Central memory CD4-positive, alpha-beta T cell (primary cell): ENCODE results near the gene EDC3.
"Not testable (repeated sequence)": the region's sequence is repeated elsewhere in the genome, so short reads cannot be mapped to it uniquely, and the experiment has no call there.

Experiments
- DNase-seq: peaks from one replicate; pipeline ENCODE4 v3.0.0; 2022

EDC3 gene

GRCh38 chr15:74646480-74646879 is 49.3 kb downstream of the EDC3 start:
- DNase-seq: no peak

GRCh38 chr15:74643665-74644204 is 52.1 kb downstream of the EDC3 start:
- DNase-seq: no peak

- DNase-seq: no peak
Observed at GRCh38 chr15:74642734-74643664, 52.8 kb downstream of the EDC3 start.

GRCh38 chr15:74642348-74642733 is 53.5 kb downstream of the EDC3 start:
- DNase-seq: no peak

GRCh38 chr15:74641151-74641550 is 54.7 kb downstream of the EDC3 start:
- DNase-seq: no peak

- no peak for DNase-seq
Observed at GRCh38 chr15:74636984-74637383, 58.8 kb downstream of the EDC3 start.

- DNase-seq: peak; percentile 60
Observed at GRCh38 chr15:74635228-74635627, 60.6 kb downstream of the EDC3 start.

- DNase-seq: no peak
Observed at GRCh38 chr15:74633781-74634180, 62.0 kb downstream of the EDC3 start.

- no peak for DNase-seq
Observed at GRCh38 chr15:74632601-74633000, 63.2 kb downstream of the EDC3 start.

- peak; percentile 34 for DNase-seq
Observed at GRCh38 chr15:74631935-74632560, 63.8 kb downstream of the EDC3 start.

- DNase-seq: no peak
Observed at GRCh38 chr15:74631408-74631807, 64.4 kb downstream of the EDC3 start.

- no peak for DNase-seq
Observed at GRCh38 chr15:74631087-74631385, 64.8 kb downstream of the EDC3 start.

GRCh38 chr15:74630284-74631086 is 65.3 kb downstream of the EDC3 start:
- DNase-seq: no peak

GRCh38 chr15:74629696-74630095 is 66.1 kb downstream of the EDC3 start:
- DNase-seq: not testable (repeated sequence)

- no peak for DNase-seq
Observed at GRCh38 chr15:74628949-74629348, 66.9 kb downstream of the EDC3 start.

- no peak for DNase-seq
Observed at GRCh38 chr15:74628199-74628598, 67.6 kb downstream of the EDC3 start.

- no peak for DNase-seq
Observed at GRCh38 chr15:74627766-74628165, 68.1 kb downstream of the EDC3 start.

- DNase-seq: no peak
Observed at GRCh38 chr15:74626752-74627692, 68.8 kb downstream of the EDC3 start.

GRCh38 chr15:74626336-74626735 is 69.5 kb downstream of the EDC3 start:
- no peak for DNase-seq

- DNase-seq: no peak
Observed at GRCh38 chr15:74625693-74626092, 70.1 kb downstream of the EDC3 start.

GRCh38 chr15:74624020-74624602 is 71.7 kb downstream of the EDC3 start:
- DNase-seq: no peak

- no peak for DNase-seq
Observed at GRCh38 chr15:74622758-74623157, 73.1 kb downstream of the EDC3 start.
